PFSK-1 (cell line): Measurements from ENCODE around the gene CACNA2D4.

Source experiments
- FOXP2 ChIP-seq: optimal IDR thresholded peaks from 2 replicates; pipeline ENCODE3; 2011; ENCODE audit warnings: borderline replicate concordance, control low read depth, inconsistent platforms; ENCODE audit not compliant: insufficient read depth; ENCODE audit errors: extremely low read length, extremely low read depth
- POLR2AphosphoS5 ChIP-seq: IDR thresholded peaks from 2 replicates; pipeline ENCODE4 v1.6.1; 2012; ENCODE audit warnings: low read depth, mild to moderate bottlenecking, control low read depth, low read length, moderate library complexity
- SIN3A ChIP-seq: IDR thresholded peaks from 2 replicates; pipeline ENCODE4 v1.6.1; 2012; ENCODE audit warnings: mild to moderate bottlenecking, low read length, moderate library complexity, borderline replicate concordance; ENCODE audit not compliant: insufficient read depth
- TAF1 ChIP-seq: IDR thresholded peaks from 2 replicates; pipeline ENCODE4 v1.6.1; 2012; ENCODE audit warnings: low read length, control low read depth, borderline replicate concordance; ENCODE audit not compliant: insufficient read depth
- TF ChIP-seq, protein P1 (sequence below), 2 experiments: IDR thresholded peaks; 2 replicates each; pipeline versions ENCODE4 v1.6.1 to v1.8.0; 2011 to 2012; ENCODE audit warnings: low read depth in 2 of 2, low read length in 2 of 2, control low read depth in 1 of 2, inconsistent platforms in 1 of 2, mild to moderate bottlenecking in 1 of 2, moderate library complexity in 1 of 2; ENCODE audit not compliant: insufficient read depth in 1 of 2

The CACNA2D4 gene

DNA sequence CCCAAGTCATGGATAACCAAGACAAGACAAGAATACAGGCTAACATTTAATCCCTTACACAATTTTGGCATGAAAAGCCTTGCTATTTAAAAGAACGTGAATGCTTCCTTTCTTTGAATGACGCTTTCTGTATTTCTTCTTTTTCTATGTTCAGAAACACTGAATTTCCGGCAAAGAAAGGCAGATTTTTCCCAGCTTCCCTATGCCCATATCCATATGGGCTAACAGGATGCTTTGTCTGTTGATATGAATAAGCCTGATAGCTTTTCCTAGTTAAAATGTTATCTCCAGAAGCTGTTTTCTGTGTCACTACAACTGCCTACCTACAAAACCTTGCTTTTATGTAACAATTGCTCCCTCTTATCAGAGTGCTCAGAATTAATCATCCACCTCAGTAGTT is 38.3 kb upstream of the CACNA2D4 start:
- TF ChIP-seq, protein P1, sequence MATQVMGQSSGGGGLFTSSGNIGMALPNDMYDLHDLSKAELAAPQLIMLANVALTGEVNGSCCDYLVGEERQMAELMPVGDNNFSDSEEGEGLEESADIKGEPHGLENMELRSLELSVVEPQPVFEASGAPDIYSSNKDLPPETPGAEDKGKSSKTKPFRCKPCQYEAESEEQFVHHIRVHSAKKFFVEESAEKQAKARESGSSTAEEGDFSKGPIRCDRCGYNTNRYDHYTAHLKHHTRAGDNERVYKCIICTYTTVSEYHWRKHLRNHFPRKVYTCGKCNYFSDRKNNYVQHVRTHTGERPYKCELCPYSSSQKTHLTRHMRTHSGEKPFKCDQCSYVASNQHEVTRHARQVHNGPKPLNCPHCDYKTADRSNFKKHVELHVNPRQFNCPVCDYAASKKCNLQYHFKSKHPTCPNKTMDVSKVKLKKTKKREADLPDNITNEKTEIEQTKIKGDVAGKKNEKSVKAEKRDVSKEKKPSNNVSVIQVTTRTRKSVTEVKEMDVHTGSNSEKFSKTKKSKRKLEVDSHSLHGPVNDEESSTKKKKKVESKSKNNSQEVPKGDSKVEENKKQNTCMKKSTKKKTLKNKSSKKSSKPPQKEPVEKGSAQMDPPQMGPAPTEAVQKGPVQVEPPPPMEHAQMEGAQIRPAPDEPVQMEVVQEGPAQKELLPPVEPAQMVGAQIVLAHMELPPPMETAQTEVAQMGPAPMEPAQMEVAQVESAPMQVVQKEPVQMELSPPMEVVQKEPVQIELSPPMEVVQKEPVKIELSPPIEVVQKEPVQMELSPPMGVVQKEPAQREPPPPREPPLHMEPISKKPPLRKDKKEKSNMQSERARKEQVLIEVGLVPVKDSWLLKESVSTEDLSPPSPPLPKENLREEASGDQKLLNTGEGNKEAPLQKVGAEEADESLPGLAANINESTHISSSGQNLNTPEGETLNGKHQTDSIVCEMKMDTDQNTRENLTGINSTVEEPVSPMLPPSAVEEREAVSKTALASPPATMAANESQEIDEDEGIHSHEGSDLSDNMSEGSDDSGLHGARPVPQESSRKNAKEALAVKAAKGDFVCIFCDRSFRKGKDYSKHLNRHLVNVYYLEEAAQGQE (IDR thresholded peaks at IDR 0.05; ENCODE audit: insufficient read depth in 1 of 2, low read depth in 2 of 2, low read length in 2 of 2) = no peak
- no peak for TF ChIP-seq SIN3A
- no peak for TF ChIP-seq FOXP2
- no peak for TF ChIP-seq TAF1
- TF ChIP-seq POLR2AphosphoS5 = no peak

DNA sequence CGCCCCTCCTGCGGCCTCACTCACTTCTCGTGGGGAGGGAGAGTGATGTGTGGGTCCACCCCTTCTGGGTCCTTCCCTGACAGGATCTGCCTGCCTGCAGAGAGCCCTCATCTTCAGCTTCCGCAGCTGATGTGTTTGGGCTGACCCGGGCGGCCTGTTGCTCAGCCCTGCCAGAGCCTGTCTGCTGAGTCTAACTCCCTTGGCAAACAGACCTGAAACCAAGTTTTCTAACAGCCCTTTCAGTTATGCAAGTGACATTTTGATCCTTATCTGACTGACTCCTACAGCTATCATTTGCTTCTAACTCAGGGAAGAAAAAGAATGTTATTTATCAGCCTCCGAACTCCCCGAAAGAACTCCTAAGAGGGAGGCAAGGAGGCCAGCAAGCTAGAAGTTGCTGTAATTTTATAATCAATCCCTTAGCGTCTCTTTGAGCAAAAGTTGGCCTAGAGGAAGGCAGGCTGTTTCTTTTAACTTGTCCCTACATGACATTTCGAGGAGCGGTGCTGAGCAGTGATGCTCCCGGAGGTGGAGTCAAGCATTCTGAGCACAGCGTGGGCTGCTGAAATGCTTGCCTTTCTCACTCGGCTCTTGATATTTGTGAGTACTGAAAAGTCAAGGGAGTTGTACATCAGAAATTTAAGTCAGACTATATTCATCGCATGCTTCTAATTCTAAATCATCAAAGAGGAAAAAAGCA is 31.5 kb upstream of the CACNA2D4 start:
- TF ChIP-seq, protein P1 (IDR thresholded peaks at IDR 0.05; ENCODE audit: insufficient read depth in 1 of 2, low read depth in 2 of 2, low read length in 2 of 2) = no peak
- TF ChIP-seq FOXP2 = no peak
- no peak for TF ChIP-seq SIN3A
- TF ChIP-seq POLR2AphosphoS5 = no peak
- no peak for TF ChIP-seq TAF1

DNA sequence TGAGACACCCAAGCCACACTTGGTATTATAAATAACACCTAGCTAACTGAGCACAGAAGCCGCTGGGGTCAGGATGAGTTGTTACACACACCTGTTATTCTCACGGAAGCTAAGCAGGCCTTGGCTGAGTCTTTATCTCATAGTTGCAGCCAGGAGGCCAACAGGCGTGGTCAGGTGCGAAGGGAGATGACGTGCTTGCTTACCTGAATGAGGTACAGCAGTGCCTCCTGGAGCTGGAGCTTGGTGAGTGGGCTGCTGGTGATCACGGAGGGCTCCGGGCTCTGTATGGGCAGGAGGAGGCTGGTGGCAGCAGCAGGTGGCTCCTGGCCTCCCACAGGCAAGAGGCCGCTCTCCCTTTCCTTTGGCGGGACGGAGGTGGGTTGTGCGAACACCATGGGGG is 30.4 kb upstream of the CACNA2D4 start:
- no peak for TF ChIP-seq FOXP2

DNA sequence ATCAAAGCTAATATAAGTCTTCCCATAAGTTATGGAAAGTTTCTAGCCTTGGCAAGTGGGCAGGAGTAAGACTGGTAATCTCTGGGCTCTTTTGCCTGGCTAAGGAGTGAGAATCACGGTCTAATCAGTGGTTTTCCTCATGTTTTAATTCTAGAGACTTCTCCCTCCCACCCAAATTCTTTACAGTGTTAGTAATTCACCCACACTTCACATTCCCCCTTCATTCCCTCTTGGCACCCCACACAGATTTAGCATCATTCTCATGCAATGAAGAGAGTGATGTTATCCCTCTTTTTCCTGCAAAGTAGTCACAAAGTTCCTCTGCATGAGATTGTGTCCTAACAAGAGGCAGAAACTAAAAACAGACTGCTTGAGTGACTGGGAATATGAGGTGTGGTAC is 28.6 kb upstream of the CACNA2D4 start:
- TF ChIP-seq SIN3A (no peak), TAF1 (no peak)
- TF ChIP-seq, protein P1 (IDR thresholded peaks at IDR 0.05; ENCODE audit: insufficient read depth in 1 of 2, low read depth in 2 of 2, low read length in 2 of 2) = no peak

DNA sequence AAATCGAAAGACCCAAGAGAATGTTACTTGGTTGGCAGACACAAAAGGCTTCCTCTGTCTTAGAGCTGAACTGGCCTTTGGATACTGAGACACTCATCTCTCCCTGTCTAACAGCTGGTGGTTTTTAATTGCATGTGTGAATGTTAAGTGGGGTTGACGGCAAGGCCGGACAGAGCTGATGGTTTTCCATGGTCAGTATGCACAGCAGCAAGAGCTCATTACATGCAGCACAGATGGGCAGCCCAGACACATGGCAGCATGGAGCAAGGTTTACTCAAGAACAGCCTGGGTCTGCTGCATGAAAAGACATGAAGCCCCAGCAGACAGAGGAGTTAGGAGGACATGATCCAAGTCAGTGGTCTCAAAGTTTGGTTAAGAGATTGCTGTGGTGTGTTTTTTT is 27.8 kb upstream of the CACNA2D4 start:
- TF ChIP-seq POLR2AphosphoS5 (no peak), FOXP2 (no peak), SIN3A (no peak), TAF1 (no peak)
- TF ChIP-seq, protein P1 (IDR thresholded peaks at IDR 0.05; ENCODE audit: insufficient read depth in 1 of 2, low read depth in 2 of 2, low read length in 2 of 2) = no peak
